Common myeloid progenitor, CD34-positive (primary cell): ENCODE measurements around the gene MYT1.

Source experiments
- CTCF ChIA-PET: fragments of 350-600 bp; sonication (Branson Sonifier 250); formaldehyde crosslinking; loops from one replicate; lab custom pipeline; 2021; ENCODE audit warnings: antibody characterized with exemption; lab: Charles Lee
- POLR2A ChIA-PET: fragments of 350-600 bp; sonication (Branson Sonifier 250); formaldehyde crosslinking; loops from one replicate; lab custom pipeline; 2021; ENCODE audit warnings: antibody characterized with exemption; lab: Charles Lee
- DNase-seq, 3 donors: peaks; one replicate each; pipeline versions ENCODE4 v3.0.0 to v3.0.0-alpha.2; 2013
- H3K27ac ChIP-seq, 2 experiments: 1 replicate in 1 of 2; 2 replicates in 1 of 2; pipeline ENCODE4 v1.7.0; 2013; ENCODE audit warnings: inconsistent platforms in 2 of 2, low read length in 2 of 2, mild to moderate bottlenecking in 2 of 2, low read depth in 1 of 2, moderate library complexity in 1 of 2; ENCODE audit not compliant: severe bottlenecking in 2 of 2, insufficient read depth in 1 of 2, poor library complexity in 1 of 2
- H3K27me3 ChIP-seq, 5 experiments: replicated peaks in 2 of 5; 1 replicate in 3 of 5; 2 replicates in 2 of 5; pipeline versions ENCODE4 v1.6.1 to v1.7.0; 2013; ENCODE audit warnings: low read length in 4 of 5, mild to moderate bottlenecking in 2 of 5, moderate library complexity in 2 of 5, inconsistent platforms in 1 of 5; ENCODE audit not compliant: insufficient read depth in 5 of 5, control insufficient read depth in 4 of 5
- H3K36me3 ChIP-seq, 4 experiments: 1 replicate in 2 of 4; 2 replicates in 2 of 4; pipeline versions ENCODE4 v1.6.1 to v1.7.0; 2013; ENCODE audit warnings: low read length in 3 of 4, control low read depth in 1 of 4, mild to moderate bottlenecking in 1 of 4; ENCODE audit not compliant: control insufficient read depth in 4 of 4, insufficient read depth in 4 of 4
- H3K4me1 ChIP-seq, 4 experiments: 1 replicate in 3 of 4; 2 replicates in 1 of 4; pipeline versions ENCODE4 v1.6.1 to v1.7.1; 2013; ENCODE audit warnings: low read length in 3 of 4, mild to moderate bottlenecking in 3 of 4, control low read depth in 1 of 4, inconsistent platforms in 1 of 4, moderate library complexity in 1 of 4; ENCODE audit not compliant: control insufficient read depth in 4 of 4, insufficient read depth in 4 of 4; ENCODE audit errors: control extremely low read depth in 1 of 4
- H3K4me3 ChIP-seq, 7 experiments: 1 replicate in 4 of 7; 2 replicates in 3 of 7; pipeline versions ENCODE4 v1.5.1 to v1.7.0; 2013; ENCODE audit warnings: mild to moderate bottlenecking in 7 of 7, low read length in 6 of 7, moderate library complexity in 6 of 7, inconsistent platforms in 2 of 7, low read depth in 2 of 7, control low read depth in 1 of 7; ENCODE audit not compliant: insufficient read depth in 4 of 7, control insufficient read depth in 1 of 7; ENCODE audit errors: extremely low read depth in 1 of 7
- H3K9me3 ChIP-seq, 5 experiments: 1 replicate in 4 of 5; 2 replicates in 1 of 5; pipeline versions ENCODE4 v1.6.1 to v1.7.1; 2013; ENCODE audit warnings: low read length in 4 of 5, mild to moderate bottlenecking in 2 of 5, inconsistent platforms in 1 of 5, low read depth in 1 of 5, moderate library complexity in 1 of 5; ENCODE audit not compliant: control insufficient read depth in 4 of 5, insufficient read depth in 2 of 5; ENCODE audit errors: control extremely low read depth in 1 of 5
- WGBS: methylation state at CpG from one replicate; pipeline ENCODE4 v1.1.5; 2013; ENCODE audit not compliant: insufficient coverage; 5-methylcytosine and 5-hydroxymethylcytosine counted together

The MYT1 gene

DNA sequence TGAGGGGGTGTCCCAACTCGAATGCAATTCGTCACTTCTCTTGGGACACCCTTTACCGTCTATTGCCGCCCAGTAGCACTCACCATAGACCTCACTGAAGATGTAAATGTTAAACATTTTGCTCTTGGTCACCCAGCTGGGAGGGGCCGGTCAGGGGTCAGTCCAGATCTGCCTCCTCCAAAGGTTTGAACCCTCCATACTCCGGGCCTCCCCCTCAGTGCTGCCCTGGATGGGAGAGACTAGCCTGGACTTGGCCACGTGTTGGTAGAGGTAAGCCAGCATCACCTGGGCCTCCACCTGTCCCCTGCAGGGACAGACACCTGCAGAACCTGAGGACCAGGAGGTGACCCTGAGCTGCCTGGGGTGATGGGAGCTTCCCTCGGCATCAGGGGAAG, 5.0 kb upstream of the MYT1 start:
- Histone ChIP-seq H3K36me3 (no peaks in the 10 kb centered on the region), H3K27me3 (peaks cover 11 to 49% (median 19%) of the 10 kb centered on the region in 5 experiments), H3K27ac (no peak overlapping the region), H3K4me1 (no peaks in the 10 kb centered on the region), H3K4me3 (no peak overlapping the region), H3K9me3 (no peaks in the 10 kb centered on the region)
- ChIA-PET POLR2A (no interaction called here), CTCF (no interaction called here)
- 100% methylated on average over 2 of the region's 8 CpGs for WGBS
- no peak for DNase-seq

DNA sequence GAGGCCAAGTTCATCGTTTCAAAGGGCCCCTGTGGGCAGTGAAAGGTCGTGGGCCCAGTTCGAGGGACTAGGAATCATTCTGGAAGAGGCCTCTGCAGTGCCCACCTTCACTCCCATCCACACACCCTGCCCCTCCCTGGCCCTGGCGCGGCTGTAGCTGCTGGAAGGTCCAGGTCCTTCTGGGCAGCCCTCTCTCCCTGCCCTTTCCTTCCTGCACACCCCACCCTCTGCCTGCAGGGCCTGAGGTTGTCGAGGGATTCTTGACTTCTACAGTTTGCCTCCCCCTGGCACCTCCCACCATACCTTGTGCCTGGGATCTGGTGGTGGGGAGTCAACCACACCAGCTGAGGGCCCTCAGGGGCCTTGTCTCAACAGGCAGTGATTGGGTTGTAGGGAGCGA, 4.5 kb upstream of the MYT1 start:
- Histone ChIP-seq H3K27ac (no peak overlapping the region), H3K9me3 (no peaks in the 10 kb centered on the region), H3K4me1 (no peaks in the 10 kb centered on the region), H3K27me3 (peaks cover 11 to 50% (median 19%) of the 10 kb centered on the region in 5 experiments), H3K4me3 (no peak overlapping the region), H3K36me3 (no peaks in the 10 kb centered on the region)
- WGBS: 95% methylated on average over 6 of the region's 7 CpGs
- DNase-seq: no peak
- POLR2A ChIA-PET: no interaction called here
- CTCF ChIA-PET: no interaction called here

GRCh38 chr20:64160118-64160517, 4.1 kb upstream of the MYT1 start:
- ChIA-PET POLR2A (no interaction called here), CTCF (no interaction called here)
- Histone ChIP-seq H3K36me3 (no peaks in the 10 kb centered on the region), H3K27ac (no peak overlapping the region), H3K4me1 (no peaks in the 10 kb centered on the region), H3K9me3 (no peaks in the 10 kb centered on the region), H3K27me3 (peaks cover 11 to 54% (median 19%) of the 10 kb centered on the region in 5 experiments), H3K4me3 (no peak overlapping the region)
- WGBS: 90% methylated on average over 4 of the region's 5 CpGs
- DNase-seq: no peak

- WGBS: 72% methylated on average over 28 of the region's 32 CpGs
- H3K4me3 ChIP-seq: no peak overlapping the region
These were observed 3.5 kb upstream of the MYT1 start for GRCh38 chr20:64160526-64161355.

DNA sequence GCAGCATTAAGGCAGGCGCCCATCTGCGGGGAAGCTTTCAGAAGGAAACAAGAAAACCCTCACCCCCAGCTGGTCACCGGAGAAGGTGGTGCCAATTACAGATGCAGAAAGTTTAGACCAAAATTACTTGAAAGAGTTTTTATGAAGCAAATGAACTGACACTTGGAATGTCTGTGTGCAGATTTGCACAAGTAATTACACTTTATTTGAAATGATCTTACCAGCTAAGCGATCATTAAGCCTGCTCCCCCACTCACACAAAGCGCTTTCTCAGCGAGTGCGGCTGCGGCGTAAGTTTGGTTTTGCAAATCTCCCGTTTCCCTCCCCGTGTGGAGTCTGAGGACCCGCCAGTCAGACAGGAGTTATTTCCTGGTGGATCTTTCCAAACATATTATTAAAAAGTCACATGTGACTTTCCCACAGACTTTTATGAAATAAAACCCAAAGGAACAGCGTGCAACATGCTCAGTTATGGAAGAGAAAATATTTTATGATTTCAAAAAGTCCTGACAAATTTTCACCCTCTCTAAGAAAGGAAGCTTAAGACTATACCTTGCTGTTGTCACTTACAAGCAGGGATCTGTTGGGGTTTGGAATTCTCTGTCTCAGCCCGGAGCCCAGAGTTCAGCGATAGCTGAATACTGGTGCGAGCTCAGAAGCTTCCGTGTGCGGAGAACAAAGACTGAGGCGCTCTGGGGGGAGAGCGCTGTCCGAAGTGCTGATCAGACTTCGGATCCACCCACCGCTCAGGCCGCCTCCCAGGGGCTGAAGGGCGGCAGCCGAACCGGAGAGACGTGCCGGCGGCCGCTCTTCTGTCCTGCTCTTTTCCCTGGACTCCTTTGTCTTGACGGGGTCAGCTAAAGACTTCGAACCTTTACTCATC, 2.7 kb upstream of the MYT1 start:
- no peaks in the 10 kb centered on the region for H3K9me3 ChIP-seq
- WGBS: 16% methylated on average over 28 of the region's 33 CpGs
- no peak overlapping the region for H3K27ac ChIP-seq
- H3K4me3 ChIP-seq: no peak overlapping the region
- H3K27me3 ChIP-seq: peaks cover 11 to 60% (median 23%) of the 10 kb centered on the region in 5 experiments
- H3K36me3 ChIP-seq: no peaks in the 10 kb centered on the region
- DNase-seq: peak; percentile 24 to 76 (median 69)
- POLR2A ChIA-PET: no interaction called here
- H3K4me1 ChIP-seq: no peaks in the 10 kb centered on the region
- CTCF ChIA-PET: no interaction called here

More at GRCh38 chr20:64160526-64161355, 3.5 kb upstream of the MYT1 start:
- H3K27ac ChIP-seq: no peak overlapping the region
- no peak for DNase-seq
- CTCF ChIA-PET: no interaction called here
- no peaks in the 10 kb centered on the region for H3K4me1 ChIP-seq
- peaks cover 11 to 55% (median 23%) of the 10 kb centered on the region in 5 experiments for H3K27me3 ChIP-seq
- no peaks in the 10 kb centered on the region for H3K36me3 ChIP-seq
- H3K9me3 ChIP-seq: no peaks in the 10 kb centered on the region
- POLR2A ChIA-PET: no interaction called here

DNA sequence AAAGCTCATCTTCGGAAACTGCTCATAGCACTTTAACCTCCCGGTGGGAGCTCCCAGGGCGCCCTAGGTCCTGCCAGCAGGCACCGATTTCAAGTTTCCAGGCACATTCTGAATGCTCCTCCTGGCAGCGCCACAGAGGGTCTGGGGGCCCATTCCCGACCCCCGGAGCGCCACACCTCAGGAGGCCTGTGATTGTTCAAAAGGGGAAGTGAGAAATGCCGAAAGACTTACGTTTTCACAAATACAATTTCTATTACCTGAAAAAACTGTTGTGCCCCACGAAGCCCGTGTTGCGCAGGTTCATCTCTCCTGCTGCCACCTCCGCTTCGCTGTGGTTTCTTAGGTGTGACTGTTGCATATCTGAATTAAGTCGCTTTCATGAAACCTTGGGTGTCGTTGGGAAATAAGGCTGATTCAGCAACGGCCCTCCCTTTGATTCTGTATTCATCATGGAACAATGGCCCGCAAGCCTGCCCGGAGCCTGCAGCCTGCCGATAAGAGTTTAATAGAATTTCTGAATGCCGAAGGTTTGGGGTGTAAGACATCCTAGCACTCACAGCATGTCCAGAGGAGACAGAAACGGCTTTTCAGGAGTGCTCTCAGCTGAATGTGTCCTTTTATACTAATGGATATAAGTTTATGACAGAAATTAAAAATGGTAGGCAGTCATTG, 1.9 kb upstream of the MYT1 start:
- CTCF ChIA-PET: no interaction called here
- no peak overlapping the region for H3K4me3 ChIP-seq
- no peaks in the 10 kb centered on the region for H3K9me3 ChIP-seq
- POLR2A ChIA-PET: no interaction called here
- no peaks in the 10 kb centered on the region for H3K4me1 ChIP-seq
- H3K27ac ChIP-seq: no peak overlapping the region
- no peak for DNase-seq
- 66% methylated on average over 18 of the region's 23 CpGs for WGBS
- H3K27me3 ChIP-seq: peaks cover 11 to 60% (median 23%) of the 10 kb centered on the region in 5 experiments
- H3K36me3 ChIP-seq: no peaks in the 10 kb centered on the region
